Astrocyte of the hippocampus (primary cell): ENCODE results near the gene ADARB2.
"Not testable (repeated sequence)": the region's sequence is repeated elsewhere in the genome, so short reads cannot be mapped to it uniquely, and the experiment has no call there.

Experiments used
- DNase-seq: peaks from one replicate; pipeline ENCODE4 v3.0.0; 2011; ENCODE audit warnings: low read depth, low spot score

ADARB2 gene

DNA sequence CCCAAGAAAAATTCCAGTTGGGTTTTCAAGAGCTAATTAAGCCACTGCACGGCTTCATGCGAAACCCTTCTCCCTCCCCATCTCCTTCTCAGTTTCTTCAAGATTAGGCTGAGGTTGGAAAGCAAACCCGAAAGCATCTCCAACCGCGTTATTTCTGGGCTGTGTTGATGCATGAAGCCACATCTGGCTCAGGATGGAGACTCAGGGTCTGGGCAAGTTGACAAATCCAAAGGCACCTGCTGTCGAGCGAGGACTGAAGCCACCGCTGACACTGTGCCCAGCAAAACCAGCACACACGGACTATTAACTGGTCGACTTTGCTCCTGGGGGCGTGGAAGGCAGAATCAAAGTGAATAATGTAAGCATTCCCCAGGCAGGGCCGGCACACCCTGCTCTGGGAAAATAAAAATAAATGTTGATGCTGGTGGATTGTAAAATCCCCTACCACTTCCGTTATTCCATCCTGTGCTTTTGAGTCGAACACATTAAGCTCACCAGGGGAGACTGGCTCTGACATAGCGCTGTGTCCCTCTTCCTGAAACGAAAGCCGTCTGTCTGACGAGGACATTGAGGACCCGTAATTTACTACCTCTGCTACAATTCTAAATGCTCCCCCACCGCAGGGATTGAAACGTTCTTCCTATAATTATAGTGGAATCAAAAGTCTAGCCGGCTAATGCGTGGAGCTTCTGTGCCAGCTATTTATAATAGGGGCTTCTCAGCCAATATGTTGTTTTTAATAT, 269.8 kb downstream of the ADARB2 start:
- DNase-seq, result no peak

DNA sequence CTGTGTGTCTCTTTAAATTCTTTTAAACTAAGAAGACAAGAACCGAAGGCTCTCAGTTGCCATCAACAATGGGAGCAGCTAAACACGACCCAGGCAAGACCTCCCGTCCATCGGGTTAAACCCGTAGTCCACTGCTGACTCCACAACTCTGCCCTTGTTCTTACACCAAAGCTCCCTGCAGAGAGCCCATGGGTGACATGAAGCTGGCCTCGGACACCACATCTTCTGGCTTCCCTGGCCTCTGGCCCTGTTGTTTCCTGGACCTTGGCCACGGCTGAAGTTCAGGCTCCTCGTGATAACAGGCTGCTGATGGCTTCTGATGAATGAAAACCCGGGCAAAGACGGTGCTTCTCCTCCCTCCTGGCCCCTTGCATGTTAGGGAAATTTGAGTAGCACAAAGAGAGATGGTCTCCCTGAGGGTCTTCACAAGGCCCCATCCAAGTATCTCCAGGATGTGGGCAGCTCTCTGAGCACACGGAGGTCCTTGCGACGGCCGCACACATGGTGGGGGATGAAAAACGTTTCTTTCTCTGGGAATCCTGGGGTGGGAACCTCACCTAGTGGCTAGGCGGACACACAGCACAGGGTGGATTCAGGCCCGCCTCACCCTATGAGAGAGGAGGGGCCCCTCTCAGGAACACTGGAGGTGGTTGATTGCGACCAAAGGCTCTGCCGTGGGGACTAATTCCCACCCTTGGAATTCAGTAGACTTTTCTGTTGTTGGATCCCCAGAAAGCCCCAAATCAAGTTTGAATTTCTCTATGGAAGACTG, 271.1 kb downstream of the ADARB2 start:
- DNase-seq, result no peak

DNA sequence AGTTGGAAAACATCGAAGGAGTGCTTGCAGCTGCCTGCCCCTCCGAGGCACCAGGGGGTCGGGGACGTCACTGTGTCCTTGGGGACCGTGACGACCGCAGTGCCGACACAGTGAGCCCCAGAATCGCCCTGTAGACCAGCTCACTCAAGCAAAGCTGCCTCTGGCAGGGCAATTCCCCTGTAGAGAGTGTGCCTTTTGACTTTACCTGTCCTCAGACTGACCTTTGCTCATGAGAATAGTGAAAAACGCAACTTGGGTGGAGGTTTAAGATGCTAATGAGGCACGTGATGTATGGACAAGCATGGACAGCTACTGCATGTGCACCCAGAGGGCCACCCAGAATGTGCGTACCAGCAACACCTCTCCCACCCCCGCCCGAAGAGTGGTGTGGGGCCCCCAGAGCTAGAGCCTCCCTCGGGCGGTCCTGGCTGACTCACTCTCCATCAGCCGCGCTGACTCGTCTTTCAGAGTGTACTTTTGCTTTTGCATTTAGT, 271.9 kb downstream of the ADARB2 start:
- no peak for DNase-seq

DNA sequence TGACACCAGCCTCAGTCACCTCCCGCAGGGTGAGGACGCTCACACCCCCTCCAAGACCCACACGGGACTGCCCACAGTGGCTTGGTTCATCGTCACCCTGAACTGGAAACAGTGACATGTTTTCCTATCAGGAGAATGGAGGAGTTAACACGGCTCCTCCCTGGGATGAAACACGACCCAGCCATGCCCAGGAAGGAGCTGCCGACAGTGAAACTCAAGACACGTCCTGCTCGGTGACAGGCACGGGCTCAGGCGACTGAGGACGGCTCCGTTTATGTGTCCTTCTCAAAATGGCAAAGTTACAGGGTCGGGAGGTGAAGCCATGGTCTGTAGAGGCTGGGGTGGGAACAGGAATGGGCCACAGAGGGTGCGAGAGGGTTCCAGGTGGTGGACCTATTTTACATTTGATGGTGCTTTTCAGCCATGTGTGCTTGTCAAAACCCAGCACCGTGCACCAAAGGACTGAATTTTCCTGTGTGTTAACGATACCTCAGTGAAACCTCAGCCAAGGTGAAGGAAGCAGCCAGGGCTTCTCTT, 272.4 kb downstream of the ADARB2 start:
- no peak for DNase-seq

DNA sequence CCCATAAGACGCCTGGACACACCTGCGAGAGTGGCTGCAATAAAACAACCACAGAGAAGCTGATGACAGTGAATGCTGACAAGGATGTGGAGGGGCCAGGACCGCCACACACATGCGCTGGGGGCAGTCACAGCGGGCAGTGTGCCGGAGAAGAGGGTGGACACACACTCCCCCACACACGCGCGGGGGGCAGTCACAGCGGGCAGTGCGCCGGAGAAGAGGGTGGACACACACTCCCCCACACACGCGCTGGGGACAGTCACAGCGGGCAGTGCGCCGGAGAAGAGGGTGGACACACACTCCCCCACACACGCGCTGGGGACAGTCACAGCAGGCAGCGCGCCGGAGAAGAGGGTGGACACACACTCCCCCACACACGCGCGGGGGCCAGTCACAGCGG, 273.4 kb downstream of the ADARB2 start:
- not testable (repeated sequence) for DNase-seq

DNA sequence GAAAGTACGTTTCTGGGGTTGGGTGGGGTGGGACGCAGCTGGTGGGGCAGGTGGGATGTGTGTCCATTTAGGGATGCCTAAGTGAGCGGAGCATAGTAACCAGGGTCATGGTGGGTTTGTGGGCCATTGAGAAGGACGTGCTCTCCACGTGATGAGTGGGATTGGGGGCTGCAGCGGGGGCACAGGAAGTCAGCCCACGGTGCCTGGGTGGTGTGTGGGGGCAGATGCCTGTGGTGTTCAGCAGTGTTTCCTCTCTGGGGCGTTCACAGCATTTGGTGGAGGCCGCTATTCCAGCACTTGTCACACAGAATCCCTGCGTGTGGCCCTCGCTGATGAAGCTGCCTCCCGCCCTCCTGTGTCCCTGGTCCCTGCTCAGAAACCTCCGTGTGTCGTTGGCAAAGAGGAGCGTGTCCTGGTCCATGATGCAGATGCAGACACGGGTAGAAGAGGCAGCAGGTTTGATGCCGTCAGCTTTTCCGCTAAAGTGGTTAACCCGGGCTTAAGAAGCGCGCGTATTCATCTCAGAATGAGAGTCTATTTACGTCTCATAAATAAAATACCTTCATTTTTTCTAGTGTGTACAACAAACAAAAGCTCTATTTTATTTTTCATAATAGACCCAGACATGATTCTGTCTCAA, 274.2 kb downstream of the ADARB2 start:
- no peak for DNase-seq

DNA sequence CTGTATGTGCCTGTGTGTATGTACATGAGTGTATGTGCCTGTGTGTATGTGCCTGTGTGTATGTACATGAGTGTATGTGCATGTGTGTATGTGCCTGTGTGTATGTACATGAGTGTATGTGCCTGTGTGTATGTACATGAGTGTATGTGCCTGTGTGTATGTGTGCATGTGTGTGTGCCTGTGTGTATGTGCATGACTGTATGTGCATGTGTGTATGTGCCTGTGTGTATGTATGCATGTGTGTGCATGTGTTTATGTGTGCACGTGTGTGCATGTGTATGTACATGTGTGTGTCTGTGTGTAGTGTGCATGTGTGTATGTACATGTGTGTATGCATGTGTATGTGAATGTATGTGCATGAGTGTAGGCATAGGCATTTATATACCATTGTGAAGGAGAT, 274.8 kb downstream of the ADARB2 start:
- no peak for DNase-seq

DNA sequence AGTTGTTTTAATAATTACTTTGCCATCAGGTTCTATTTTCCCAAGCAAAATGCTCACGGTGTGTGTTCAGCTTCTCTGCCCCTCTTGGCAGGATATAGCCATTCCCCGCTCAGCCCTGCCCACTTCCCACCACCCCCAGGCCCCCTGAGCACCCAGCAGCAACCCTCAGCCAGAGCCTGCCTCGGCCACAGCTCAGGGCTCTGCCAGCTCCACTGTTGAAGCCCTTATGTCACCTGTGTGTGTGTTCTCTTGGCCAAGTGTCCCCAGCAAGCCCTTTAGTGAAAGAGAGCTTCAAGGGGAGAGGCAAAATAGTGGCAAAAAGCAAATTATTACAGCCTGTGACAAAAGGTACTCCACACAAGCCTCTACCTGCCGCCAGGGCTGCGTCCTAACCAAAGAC, 275.3 kb downstream of the ADARB2 start:
- DNase-seq, result no peak

DNA sequence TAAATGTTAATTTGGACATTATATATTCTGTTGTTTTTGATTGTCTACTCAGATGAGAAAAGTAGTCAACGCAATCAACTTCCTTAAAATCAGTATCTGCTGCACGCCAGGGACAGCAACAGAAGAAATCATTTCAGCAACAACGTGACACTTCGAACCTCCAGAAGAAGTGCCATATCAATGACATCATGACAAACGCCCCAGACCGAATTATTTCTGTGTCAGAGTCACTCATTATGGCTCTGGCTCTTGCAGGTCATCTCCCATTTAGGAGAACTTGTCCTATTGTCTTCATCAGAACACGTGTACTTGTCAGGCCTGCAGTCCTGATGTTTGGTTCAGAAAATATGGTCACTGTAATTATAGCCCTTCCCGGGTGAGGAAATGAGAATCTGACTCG, 276.3 kb downstream of the ADARB2 start:
- no peak for DNase-seq

DNA sequence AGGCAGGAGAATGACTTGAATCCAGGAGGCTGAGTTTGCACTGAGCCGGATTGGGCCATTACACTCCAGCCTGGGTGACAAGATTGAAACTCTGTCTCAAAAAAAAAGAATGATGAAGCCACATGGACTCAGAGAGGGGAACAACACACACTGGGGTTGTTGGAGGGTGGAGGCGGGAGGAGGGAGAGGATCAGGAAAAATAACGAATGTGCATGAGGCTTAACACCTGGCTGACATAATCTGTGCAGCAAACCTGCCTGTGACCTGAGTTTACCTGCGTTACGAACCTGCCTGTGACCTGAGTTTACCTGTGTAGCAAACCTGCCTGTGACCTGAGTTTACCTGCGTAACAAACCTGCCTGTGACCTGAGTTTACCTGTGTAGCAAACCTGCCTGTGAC, 277.7 kb downstream of the ADARB2 start:
- not testable (repeated sequence) for DNase-seq

DNA sequence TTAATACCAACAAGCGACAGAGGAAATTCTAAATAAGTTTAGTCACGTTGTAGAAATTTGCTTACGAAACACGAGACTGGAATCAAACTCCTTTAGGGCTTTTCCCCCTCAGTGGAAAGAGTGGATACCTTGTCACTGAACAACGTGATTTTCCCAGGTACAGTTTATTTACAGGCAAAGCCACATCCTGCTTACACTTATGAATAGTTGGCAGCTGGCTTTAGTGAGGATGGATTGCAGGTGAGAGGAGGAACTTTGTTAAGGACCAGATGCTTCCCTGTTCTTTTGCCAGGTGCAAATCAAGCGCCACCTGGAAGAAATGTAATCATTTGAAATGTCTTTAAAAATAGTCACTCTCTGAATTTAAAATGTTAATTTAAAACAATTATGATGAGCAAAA, 282.4 kb downstream of the ADARB2 start:
- no peak for DNase-seq

DNA sequence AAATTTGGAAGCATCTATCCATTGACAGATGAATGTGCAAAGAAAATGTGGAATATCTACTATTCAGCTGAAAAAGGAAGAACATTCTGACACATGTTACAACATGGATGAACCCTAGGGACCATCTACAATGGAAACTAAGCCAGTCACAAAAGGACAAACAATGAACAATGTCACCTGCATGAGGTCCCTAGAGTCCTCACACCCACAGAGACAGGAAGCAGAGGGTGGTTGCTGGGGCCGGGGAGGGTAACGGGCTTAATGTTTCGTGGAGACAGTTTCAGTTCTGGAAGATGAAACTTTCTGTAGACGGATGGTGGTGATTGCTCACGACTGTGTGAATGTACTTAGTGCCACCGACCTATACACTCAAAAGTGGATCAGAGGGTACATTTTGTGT, 282.9 kb downstream of the ADARB2 start:
- DNase-seq, result no peak

DNA sequence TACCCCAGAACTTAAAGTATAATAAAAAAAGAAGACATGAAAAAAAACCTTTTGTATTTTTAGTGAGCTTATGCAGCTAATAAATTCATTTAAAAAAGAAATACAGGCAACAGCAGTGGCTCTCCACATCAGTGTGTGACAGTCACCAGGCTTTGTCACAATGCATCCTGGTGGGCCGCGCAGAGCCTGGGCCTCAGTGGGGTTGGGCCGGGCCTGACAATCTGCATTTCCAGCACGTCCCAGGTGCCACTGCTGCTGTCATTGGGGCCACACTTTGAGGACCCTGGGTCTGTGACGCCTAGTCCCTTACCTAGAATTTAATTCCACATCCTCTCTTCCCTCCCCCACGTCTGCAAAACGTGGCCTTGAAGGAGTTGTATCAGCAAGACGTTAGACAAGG, 284.5 kb downstream of the ADARB2 start:
- DNase-seq, result no peak

DNA sequence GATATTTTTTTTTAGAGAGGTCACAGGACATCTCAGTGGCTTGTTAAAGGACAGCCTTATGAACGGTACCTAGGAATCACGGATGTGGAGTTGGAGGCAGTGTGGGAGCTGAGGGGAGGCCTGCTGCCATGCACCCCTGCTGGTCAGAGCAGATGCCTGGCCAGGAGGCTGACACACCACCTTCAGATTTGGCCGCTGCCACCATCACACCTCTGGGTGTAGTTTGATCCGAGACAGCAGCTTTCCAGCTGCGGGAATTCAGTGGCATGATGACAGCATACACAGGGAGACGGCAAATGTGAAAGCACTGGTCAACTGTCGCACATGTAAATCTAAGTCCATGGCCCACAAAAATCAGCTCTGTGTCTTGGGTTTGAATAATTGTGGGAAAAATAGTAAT, 285.4 kb downstream of the ADARB2 start:
- no peak for DNase-seq

DNA sequence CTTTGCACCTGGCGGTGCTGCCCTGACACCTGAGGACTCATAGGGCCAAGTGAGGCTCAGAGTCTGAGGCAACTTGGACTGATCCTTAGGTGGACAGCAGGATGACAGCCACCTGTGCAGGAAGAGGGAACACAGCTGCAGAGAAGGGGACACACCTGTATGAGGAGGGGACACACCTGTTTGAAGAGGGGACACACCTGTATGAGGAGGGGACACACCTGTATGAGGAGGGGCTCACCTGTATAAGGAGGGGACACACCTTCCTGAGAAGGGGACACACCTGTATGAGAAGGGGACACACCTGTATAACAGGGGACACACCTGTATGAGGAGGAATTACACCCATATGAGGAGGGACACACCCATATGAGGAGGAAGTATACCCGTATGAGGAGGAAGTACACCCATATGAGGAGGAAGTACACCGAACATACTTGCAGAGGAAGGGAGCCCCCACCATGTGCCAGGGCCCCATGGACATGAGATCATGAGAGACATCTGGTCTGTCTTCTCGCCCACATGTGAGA, 285.9 kb downstream of the ADARB2 start:
- DNase-seq, result no peak

DNA sequence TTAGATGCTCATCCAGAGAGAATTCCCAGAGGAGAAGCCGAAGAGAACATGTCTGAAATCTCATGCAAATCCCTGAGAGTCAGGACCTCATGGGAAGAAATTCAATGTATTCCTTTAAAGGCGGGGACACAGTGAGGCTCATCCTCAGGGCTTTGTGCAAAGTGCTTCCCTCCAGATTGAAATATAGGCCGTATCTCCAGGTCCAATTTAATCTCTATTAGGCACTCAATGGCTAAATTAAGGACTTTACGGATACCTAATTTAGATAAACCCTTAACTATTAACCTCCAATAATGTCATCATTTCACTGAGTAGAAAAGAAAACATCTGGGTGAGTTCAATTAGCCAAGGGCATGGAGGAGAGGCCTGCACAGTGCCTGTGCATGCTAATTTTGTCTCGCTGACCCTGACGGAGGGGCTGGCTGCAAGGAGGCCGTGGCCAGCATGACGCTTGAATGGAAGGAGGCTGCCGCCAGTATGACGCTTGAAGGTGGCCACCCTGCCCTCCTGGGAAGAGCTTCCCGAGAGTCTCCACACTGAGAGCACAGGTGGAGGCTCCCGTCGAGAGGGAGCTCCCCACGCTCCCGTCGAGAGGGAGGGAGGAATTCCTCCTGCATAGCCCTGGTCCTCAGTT, 287.6 kb downstream of the ADARB2 start:
- no peak for DNase-seq

DNA sequence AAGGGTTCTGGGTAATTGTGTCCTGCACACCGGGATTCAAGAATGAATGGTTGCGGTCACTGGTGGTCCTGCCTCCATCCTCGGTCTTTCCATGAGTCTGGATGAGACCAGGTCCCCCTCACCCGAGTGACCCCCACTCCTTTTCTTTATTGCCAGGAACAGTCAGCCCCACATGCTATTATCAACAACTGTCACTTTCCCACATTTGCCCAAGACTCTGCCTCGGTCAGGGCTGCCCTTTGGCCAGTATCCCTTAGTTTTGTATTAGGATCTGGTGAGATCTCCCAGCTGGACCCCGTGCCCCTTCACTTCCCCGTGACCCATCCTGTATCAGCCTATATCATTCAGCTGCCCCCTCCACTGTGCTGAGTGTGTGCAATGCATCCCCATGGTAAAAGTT, 288.3 kb downstream of the ADARB2 start:
- DNase-seq, result no peak

DNA sequence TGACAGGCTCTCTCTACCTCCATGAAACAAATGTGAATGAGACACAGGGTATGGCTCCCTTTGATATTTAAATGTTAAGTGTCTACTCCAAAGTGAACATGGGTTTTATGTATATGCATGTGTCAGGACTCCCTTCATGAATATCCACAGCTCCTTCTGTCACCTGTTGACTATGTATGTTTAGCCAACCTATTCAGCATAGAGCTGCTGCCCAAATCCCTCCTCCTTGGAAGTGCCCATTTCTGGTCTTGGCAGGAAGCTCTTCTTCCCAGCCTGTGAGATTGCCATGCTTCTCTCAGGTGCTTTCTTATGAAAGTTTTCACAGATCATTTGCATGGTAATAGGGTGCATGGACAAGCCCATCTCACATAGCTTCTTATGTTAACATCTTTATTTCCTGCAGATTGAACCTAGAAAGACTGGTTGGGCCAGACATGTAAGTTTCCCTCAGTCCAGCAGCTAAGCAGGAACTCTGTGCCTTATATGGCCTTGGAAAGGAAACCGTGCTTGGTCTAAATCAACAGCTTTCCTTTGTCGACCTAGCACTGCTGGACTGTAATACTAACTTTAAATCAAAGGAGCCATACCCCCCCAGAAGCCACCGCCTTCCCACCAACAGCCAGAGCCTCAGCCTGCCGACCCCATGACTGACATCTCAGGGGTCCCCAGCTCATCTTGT, 288.9 kb downstream of the ADARB2 start:
- DNase-seq, result no peak

DNA sequence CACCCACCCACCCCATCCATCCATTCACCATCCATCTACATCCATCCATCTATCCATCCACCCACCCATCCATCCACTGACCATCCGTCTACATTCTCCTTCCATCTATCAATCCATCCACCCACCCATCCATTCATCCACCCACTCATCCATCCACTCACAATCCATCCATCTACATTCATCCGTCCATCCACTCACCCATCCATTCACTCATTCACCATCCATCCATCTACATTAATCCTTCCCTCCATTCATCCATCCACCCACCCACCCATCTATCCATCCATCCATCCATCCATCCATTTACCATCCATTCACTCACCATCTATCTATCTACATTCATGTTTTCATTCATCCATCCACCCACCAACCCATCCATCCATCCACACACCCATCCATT, 292.5 kb downstream of the ADARB2 start:
- no peak for DNase-seq

DNA sequence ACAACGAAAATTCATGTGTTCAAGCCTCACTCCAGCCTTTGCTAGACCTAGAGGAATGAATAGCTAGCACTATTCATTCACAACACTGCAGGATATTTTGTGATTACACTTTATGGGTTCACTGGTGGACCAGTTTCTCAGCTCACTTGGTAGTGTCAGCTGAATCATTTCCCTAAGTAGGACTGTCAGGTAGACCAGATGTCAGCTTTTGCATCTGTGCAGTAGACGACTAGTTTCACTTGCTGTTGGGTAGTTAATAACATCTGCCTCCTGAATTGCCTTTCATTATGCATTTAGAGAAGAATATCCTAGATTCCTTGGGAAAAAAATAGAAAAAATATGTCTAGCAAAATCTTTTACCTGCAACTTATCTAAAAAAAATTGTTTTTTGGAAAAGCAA, 296.4 kb downstream of the ADARB2 start:
- DNase-seq, result no peak
